Panc1 (cell line): ENCODE measurements around the gene ERBB2. TPM values are rescaled to one million over a fixed set of nuclear protein-coding genes. Genes with fewer than 3 reads are reported as not detected.

Source experiments
- ATAC-seq: fragments of 200-7000 bp; cut with Tn5 transposase; 2 replicates; pipeline ENCODE4 v1.9.1; 2020; ENCODE audit warnings: mild to moderate bottlenecking, moderate library complexity
- BruUV-seq: library from RNA; stranded (reverse); fragments of 400-500 nt; replicated peaks from 2 replicates; lab custom pipeline; 2021; lab: Mats Ljungman, UMichigan
- CTCF ChIA-PET: fragments of 300-600 bp; sonication (Branson Sonifier 250); formaldehyde crosslinking; loops from one replicate; lab custom pipeline; 2022; ENCODE audit warnings: antibody characterized with exemption; lab: Charles Lee
- POLR2A ChIA-PET: fragments of 300-600 bp; sonication (Branson Sonifier 250); formaldehyde crosslinking; loops from one replicate; lab custom pipeline; 2022; ENCODE audit warnings: antibody characterized with exemption; lab: Charles Lee
- DNase-seq: peaks from one replicate; pipeline ENCODE4 v3.0.0-alpha.2; 2010; ENCODE audit warnings: low read depth, low spot score
- H3K27ac ChIP-seq: 2 replicates; pipeline ENCODE4 v1.5.1; 2011; ENCODE audit warnings: mild to moderate bottlenecking, low read length, inconsistent platforms
- H3K27me3 ChIP-seq: fragments of 200-500 bp; sonication (Bioruptor generic); 2 replicates; pipeline ENCODE4 v1.6.0; 2014; ENCODE audit warnings: low read length, inconsistent platforms; ENCODE audit not compliant: control insufficient read depth, insufficient read depth
- H3K36me3 ChIP-seq: fragments of 200-500 bp; sonication (Bioruptor generic); 2 replicates; pipeline ENCODE4 v1.5.1; 2014; ENCODE audit warnings: inconsistent platforms, mild to moderate bottlenecking, low read length, moderate library complexity; ENCODE audit not compliant: control insufficient read depth, insufficient read depth
- H3K4me1 ChIP-seq: 2 replicates; pipeline ENCODE4 v1.5.1; 2011; ENCODE audit warnings: inconsistent platforms, mild to moderate bottlenecking, low read length, moderate library complexity; ENCODE audit not compliant: control insufficient read depth, insufficient read depth
- H3K4me3 ChIP-seq, 2 experiments: 2 replicates each; pipeline ENCODE4 v1.5.1; 2011 to 2012; ENCODE audit warnings: low read depth in 2 of 2, low read length in 2 of 2, mild to moderate bottlenecking in 2 of 2, inconsistent platforms in 1 of 2, moderate library complexity in 1 of 2
- H3K9me3 ChIP-seq: fragments of 200-500 bp; sonication (Bioruptor generic); 2 replicates; pipeline ENCODE4 v1.5.1; 2014; ENCODE audit warnings: low read depth, mild to moderate bottlenecking, inconsistent platforms, low read length, moderate library complexity; ENCODE audit not compliant: control insufficient read depth, insufficient read depth
- POLR2AphosphoS5 ChIP-seq: IDR thresholded peaks from 2 replicates; pipeline ENCODE4 v1.6.1; 2012; ENCODE audit warnings: mild to moderate bottlenecking, low read depth, low read length, moderate library complexity
- REST ChIP-seq, 2 experiments: IDR thresholded peaks; 2 replicates each; pipeline ENCODE4 v1.6.1; 2011 to 2012; ENCODE audit warnings: low read depth in 2 of 2, control low read depth in 1 of 2, low read length in 1 of 2, mild to moderate bottlenecking in 1 of 2, moderate library complexity in 1 of 2; ENCODE audit not compliant: insufficient read depth in 1 of 2
- in situ Hi-C: cut with HindIII; loops from 2 replicates; pipeline ENCODE4 v1.10.0; 2016; ENCODE audit warnings: low sequenced_read_pairs, low pct_unique_long_range_greater_than_20kb
- intact Hi-C: fragments of 100-400 bp; cut with micrococcal nuclease; formaldehyde crosslinking; loops from one replicate; pipeline ENCODE4 v1.10.0; 2022; ENCODE audit not compliant: unreplicated experiment
- total RNA-seq: library from RNA; stranded (reverse); gene quantifications from one replicate; pipeline ENCODE4 v1.2.1, GENCODE V29; 2021; ENCODE audit not compliant: unreplicated experiment
- TF ChIP-seq, protein P1 (sequence below): fragments of 450-650 bp; IDR thresholded peaks from 2 replicates; pipeline ENCODE4 v1.5.1; 2017; ENCODE audit warnings: mild to moderate bottlenecking

Gene ERBB2
- total RNA-seq, 1 experiment from 2014 or later = 68.6 TPM

- H3K27me3 ChIP-seq = no peaks in the 10 kb centered on the region
- no TSS peak for BruUV-seq
- DNase-seq (no peak), ATAC-seq (peak; percentile 56)
- ChIA-PET CTCF (interaction anchor here (0.5 to 2.5 kb wide), 6 partner anchors 28 to 297 kb away, joined by 3 to 11 read pairs (median 4); partner anchors contain the start of gene ERBB2), POLR2A (no interaction called here)
- intact Hi-C loops (loop anchor here (5.0 kb wide), 1 partner anchor 50 kb away; no protein-coding TSS in a partner anchor), in situ Hi-C loops (no loop called here)
- H3K4me3 ChIP-seq = no peak overlapping the region
- peaks cover 14% of the 10 kb centered on the region for H3K4me1 ChIP-seq
- no peak overlapping the region for H3K27ac ChIP-seq
- H3K36me3 ChIP-seq = no peaks in the 10 kb centered on the region
- no peaks in the 10 kb centered on the region for H3K9me3 ChIP-seq
- no peak; the same call in 1 of the 2 replicates for TF ChIP-seq POLR2AphosphoS5
- TF ChIP-seq, protein P1, sequence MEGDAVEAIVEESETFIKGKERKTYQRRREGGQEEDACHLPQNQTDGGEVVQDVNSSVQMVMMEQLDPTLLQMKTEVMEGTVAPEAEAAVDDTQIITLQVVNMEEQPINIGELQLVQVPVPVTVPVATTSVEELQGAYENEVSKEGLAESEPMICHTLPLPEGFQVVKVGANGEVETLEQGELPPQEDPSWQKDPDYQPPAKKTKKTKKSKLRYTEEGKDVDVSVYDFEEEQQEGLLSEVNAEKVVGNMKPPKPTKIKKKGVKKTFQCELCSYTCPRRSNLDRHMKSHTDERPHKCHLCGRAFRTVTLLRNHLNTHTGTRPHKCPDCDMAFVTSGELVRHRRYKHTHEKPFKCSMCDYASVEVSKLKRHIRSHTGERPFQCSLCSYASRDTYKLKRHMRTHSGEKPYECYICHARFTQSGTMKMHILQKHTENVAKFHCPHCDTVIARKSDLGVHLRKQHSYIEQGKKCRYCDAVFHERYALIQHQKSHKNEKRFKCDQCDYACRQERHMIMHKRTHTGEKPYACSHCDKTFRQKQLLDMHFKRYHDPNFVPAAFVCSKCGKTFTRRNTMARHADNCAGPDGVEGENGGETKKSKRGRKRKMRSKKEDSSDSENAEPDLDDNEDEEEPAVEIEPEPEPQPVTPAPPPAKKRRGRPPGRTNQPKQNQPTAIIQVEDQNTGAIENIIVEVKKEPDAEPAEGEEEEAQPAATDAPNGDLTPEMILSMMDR = peak; percentile 83
These were observed 28.0 kb upstream of the ERBB2 start for GRCh38 chr17:39671651-39672521.

- ChIA-PET POLR2A (no interaction called here), CTCF (interaction anchor here (0.6 to 2.5 kb wide), 4 partner anchors 41 to 51 kb away, joined by 3 to 11 read pairs (median 6); no protein-coding TSS in a partner anchor)
- Histone ChIP-seq H3K36me3 (no peaks in the 10 kb centered on the region), H3K4me1 (peaks cover 10% of the 10 kb centered on the region; the same call in 1 of the 2 replicates), H3K27ac (no peak overlapping the region), H3K9me3 (no peaks in the 10 kb centered on the region), H3K27me3 (no peaks in the 10 kb centered on the region), H3K4me3 (no peak overlapping the region)
- in situ Hi-C loops (no loop called here), intact Hi-C loops (loop anchor here (5.0 kb wide), 1 partner anchor 50 kb away; no protein-coding TSS in a partner anchor)
- ATAC-seq (no peak), DNase-seq (no peak)
- 0 out of 4 replicates have a peak, but pooled peaks of 1 of the 2 experiments have one; percentile 24 for TF ChIP-seq REST (IDR thresholded peaks at IDR 0.05; ENCODE audit: insufficient read depth in 1 of 2, low read depth in 2 of 2, low read length in 1 of 2)
- TF ChIP-seq, protein P1 = no peak; the same call in 1 of the 2 replicates
- TSS peak; percentile 76 for BruUV-seq
These were observed 27.1 kb upstream of the ERBB2 start for GRCh38 chr17:39672522-39673334.
